OCI-LY3 (cell line): ENCODE measurements around the gene SULT1C2.

ENCODE experiments used
- H2AFZ ChIP-seq: fragments of 200-600, 300-600 bp; shearing (Covaris generic); 2 replicates; pipeline ENCODE4 v1.6.0; 2014; ENCODE audit warnings: antibody characterized with exemption, low read depth, low read length
- H3K27ac ChIP-seq: fragments of 200-600, 300-600 bp; sonication (generic); 2 replicates; pipeline ENCODE4 v1.5.1; 2014; ENCODE audit warnings: mild to moderate bottlenecking, low read length, moderate library complexity, mixed read lengths
- H3K27me3 ChIP-seq: fragments of 200-600, 300-600 bp; sonication (generic); 2 replicates; pipeline ENCODE4 v1.6.1; 2014; ENCODE audit warnings: low read depth, low read length, mixed read lengths
- H3K36me3 ChIP-seq: fragments of 200-600, 300-600 bp; sonication (generic); replicated peaks from 2 replicates; pipeline ENCODE3; 2014; ENCODE audit warnings: low read depth, low read length, mixed read lengths
- H3K4me1 ChIP-seq: fragments of 300-600, 200-600 bp; sonication (generic); 2 replicates; pipeline ENCODE4 v1.6.1; 2014; ENCODE audit warnings: low read length, mixed read lengths
- H3K4me2 ChIP-seq: fragments of 200-600, 300-600 bp; sonication (generic); 2 replicates; pipeline ENCODE4 v1.6.1; 2014; ENCODE audit warnings: low read length, mixed read lengths
- H3K4me3 ChIP-seq: fragments of 300-600, 200-600 bp; sonication (generic); 2 replicates; pipeline ENCODE4 v1.5.1; 2014; ENCODE audit warnings: antibody characterized with exemption, mild to moderate bottlenecking, low read length, moderate library complexity
- H3K79me2 ChIP-seq: fragments of 300-600, 200-600 bp; shearing (Covaris generic); 2 replicates; pipeline ENCODE4 v1.6.1; 2014; ENCODE audit warnings: mild to moderate bottlenecking, low read length, mixed read lengths
- H3K9ac ChIP-seq: fragments of 300-600, 200-600 bp; shearing (Covaris generic); 2 replicates; pipeline ENCODE4 v1.6.0; 2014; ENCODE audit warnings: mild to moderate bottlenecking, low read length, moderate library complexity
- H3K9me3 ChIP-seq: fragments of 200-600, 300-600 bp; shearing (Covaris generic); 2 replicates; pipeline ENCODE4 v1.6.1; 2014; ENCODE audit warnings: low read length, mixed read lengths; ENCODE audit not compliant: insufficient read depth
- H4K20me1 ChIP-seq: fragments of 200-600, 300-600 bp; sonication (generic); 2 replicates; pipeline ENCODE4 v1.6.1; 2016; ENCODE audit warnings: low read length, mixed read lengths; ENCODE audit not compliant: insufficient read depth
- CTCF ChIP-seq: fragments of 200-600, 300-600 bp; sonication (generic); IDR thresholded peaks from 2 replicates; pipeline ENCODE4 v1.5.1; 2014; ENCODE audit warnings: antibody characterized with exemption, low read length, low read depth
- EZH2phosphoT487 ChIP-seq: fragments of 200-600 bp; shearing (Covaris generic); IDR thresholded peaks from 2 replicates; pipeline ENCODE4 v1.6.1; 2018; ENCODE audit warnings: antibody characterized with exemption, mixed run types, low read depth

The SULT1C2 gene

GRCh38 chr2:108315444-108315934 is 26.8 kb downstream of the SULT1C2 start:
- no peaks in the 10 kb centered on the region for H3K9me3 ChIP-seq
- H3K27me3 ChIP-seq: no peaks in the 10 kb centered on the region
- no peak overlapping the region for H3K9ac ChIP-seq
- H3K4me1 ChIP-seq: no peaks in the 10 kb centered on the region
- H3K79me2 ChIP-seq: no peaks in the 10 kb centered on the region
- TF ChIP-seq CTCF (no peak), EZH2phosphoT487 (no peak)
- H3K27ac ChIP-seq: no peak overlapping the region
- no peak overlapping the region for H2AFZ ChIP-seq
- no peak overlapping the region for H3K4me2 ChIP-seq
- no peak overlapping the region for H3K4me3 ChIP-seq
- H3K36me3 ChIP-seq: no peaks in the 10 kb centered on the region
- no peaks in the 10 kb centered on the region for H4K20me1 ChIP-seq

- Histone ChIP-seq H3K27ac (no peak overlapping the region), H3K4me2 (no peak overlapping the region), H3K79me2 (no peaks in the 10 kb centered on the region), H3K4me1 (no peaks in the 10 kb centered on the region), H3K27me3 (no peaks in the 10 kb centered on the region), H3K36me3 (no peaks in the 10 kb centered on the region), H4K20me1 (no peaks in the 10 kb centered on the region), H3K4me3 (no peak overlapping the region), H3K9ac (no peak overlapping the region), H2AFZ (no peak overlapping the region), H3K9me3 (no peaks in the 10 kb centered on the region)
- TF ChIP-seq EZH2phosphoT487: no peak
- TF ChIP-seq CTCF: no peak
These were observed 27.3 kb downstream of the SULT1C2 start for GRCh38 chr2:108316033-108316432.

- Histone ChIP-seq H3K36me3 (no peaks in the 10 kb centered on the region), H3K9ac (no peak overlapping the region), H3K4me3 (no peak overlapping the region), H4K20me1 (no peaks in the 10 kb centered on the region), H3K4me1 (no peaks in the 10 kb centered on the region), H3K9me3 (no peaks in the 10 kb centered on the region), H3K27ac (no peak overlapping the region), H2AFZ (no peak overlapping the region), H3K27me3 (no peaks in the 10 kb centered on the region), H3K79me2 (no peaks in the 10 kb centered on the region), H3K4me2 (no peak overlapping the region)
- no peak for TF ChIP-seq EZH2phosphoT487
- TF ChIP-seq CTCF: no peak
These were observed 28.0 kb downstream of the SULT1C2 start for GRCh38 chr2:108316461-108317258.

- Histone ChIP-seq H3K36me3 (no peaks in the 10 kb centered on the region), H3K27ac (no peak overlapping the region), H4K20me1 (no peaks in the 10 kb centered on the region), H3K4me1 (no peaks in the 10 kb centered on the region), H3K4me3 (no peak overlapping the region), H3K9ac (no peak overlapping the region), H3K79me2 (no peaks in the 10 kb centered on the region), H3K27me3 (peaks cover 4% of the 10 kb centered on the region; the same call in 1 of the 2 replicates), H3K9me3 (no peaks in the 10 kb centered on the region), H2AFZ (no peak overlapping the region), H3K4me2 (no peak overlapping the region)
- TF ChIP-seq CTCF (no peak), EZH2phosphoT487 (no peak)
These were observed 31.7 kb downstream of the SULT1C2 start for GRCh38 chr2:108320326-108320922.
